Measurements from ENCODE around the gene TMEM42. TPM values are rescaled to one million over a fixed set of nuclear protein-coding genes. Genes with fewer than 3 reads are reported as not detected.

The TMEM42 gene
- total and polyA plus RNA-seq, 9 of the 15 experiments (the other 6 are each of a cell fraction or from before 2014, with no cell fraction given), result 0.53 to 1.6 (median 0.98) TPM

DNA sequence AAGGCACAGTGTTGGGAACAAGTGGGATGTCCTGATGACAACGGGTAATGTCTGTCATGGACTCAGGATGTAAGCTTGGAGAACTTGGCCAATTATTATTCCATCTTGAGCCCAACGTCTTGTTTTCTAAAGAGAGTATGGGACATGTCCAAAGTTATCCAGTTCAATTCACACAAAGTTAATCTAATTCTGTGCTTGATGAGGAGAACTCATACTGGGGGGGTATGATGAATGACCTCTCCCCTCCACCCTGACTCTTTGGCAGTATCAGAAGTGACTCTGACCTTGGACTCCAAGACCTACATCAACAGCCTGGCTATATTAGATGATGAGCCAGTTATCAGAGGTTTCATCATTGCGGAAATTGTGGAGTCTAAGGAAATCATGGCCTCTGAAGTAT, 49.0 kb downstream of the TMEM42 start (continued):
- TF ChIP-seq, protein P1, sequence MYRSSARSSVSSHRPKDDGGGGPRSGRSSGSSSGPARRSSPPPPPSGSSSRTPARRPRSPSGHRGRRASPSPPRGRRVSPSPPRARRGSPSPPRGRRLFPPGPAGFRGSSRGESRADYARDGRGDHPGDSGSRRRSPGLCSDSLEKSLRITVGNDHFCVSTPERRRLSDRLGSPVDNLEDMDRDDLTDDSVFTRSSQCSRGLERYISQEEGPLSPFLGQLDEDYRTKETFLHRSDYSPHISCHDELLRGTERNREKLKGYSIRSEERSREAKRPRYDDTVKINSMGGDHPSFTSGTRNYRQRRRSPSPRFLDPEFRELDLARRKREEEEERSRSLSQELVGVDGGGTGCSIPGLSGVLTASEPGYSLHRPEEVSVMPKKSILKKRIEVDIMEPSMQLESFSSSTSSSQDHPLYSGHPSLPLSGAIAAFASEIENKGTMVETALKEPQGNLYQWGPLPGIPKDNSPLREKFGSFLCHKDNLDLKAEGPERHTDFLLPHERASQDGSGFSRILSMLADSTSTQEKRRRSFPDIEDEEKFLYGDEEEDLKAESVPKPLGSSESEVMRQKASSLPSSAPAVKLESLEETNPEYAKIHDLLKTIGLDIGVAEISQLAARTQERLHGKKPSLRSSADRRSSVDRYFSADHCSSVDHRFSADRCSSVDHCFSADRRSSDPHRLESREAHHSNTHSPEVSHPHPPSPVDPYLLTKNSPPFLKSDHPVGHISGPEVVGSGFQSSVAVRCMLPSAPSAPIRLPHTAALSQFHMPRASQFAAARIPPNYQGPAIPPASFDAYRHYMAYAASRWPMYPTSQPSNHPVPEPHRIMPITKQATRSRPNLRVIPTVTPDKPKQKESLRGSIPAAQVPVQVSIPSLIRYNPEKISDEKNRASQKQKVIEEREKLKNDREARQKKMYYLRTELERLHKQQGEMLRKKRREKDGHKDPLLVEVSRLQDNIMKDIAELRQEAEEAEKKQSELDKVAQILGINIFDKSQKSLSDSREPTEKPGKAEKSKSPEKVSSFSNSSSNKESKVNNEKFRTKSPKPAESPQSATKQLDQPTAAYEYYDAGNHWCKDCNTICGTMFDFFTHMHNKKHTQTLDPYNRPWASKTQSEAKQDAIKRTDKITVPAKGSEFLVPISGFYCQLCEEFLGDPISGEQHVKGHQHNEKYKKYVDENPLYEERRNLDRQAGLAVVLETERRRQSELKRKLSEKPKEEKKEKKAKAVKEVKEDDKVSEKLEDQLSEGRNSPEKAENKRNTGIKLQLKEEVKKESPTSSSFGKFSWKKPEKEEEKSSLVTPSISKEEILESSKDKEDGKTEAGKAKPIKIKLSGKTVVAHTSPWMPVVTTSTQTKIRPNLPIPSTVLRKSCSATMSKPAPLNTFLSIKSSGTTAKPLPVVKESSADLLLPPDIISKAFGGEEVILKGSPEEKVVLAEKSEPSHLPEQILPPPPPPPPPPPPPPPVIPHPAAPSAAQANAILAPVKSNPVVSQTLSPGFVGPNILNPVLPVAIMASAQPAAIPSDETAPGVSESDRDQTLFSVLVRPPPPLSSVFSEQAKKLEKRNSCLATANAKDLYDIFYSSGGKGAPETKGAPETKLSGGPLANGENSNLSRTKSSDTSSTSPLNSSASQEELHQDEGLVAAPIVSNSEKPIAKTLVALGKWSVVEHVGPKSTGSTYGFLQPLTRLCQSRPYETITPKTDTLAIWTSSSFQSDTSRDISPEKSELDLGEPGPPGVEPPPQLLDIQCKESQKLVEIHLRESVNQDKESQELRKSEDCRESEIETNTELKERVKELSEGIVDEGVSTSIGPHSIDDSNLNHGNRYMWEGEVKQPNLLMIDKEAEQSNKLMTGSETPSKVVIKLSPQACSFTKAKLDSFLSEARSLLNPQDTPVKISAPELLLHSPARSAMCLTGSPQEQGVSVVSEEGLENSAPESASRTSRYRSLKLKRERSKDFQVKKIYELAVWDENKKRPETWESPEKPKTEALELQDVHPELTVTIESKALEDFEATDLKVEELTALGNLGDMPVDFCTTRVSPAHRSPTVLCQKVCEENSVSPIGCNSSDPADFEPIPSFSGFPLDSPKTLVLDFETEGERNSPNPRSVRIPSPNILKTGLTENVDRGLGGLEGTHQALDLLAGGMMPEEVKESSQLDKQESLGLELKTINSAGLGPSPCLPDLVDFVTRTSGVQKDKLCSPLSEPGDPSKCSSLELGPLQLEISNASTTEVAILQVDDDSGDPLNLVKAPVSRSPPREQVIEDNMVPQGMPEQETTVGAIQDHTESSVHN (IDR thresholded peaks at IDR 0.05; ENCODE audit: borderline replicate concordance in 1 of 2, low read depth in 1 of 2), result no peak
